ENCODE data around the gene LRRC27.
"Not testable (repeated sequence)": the region's sequence is repeated elsewhere in the genome, so short reads cannot be mapped to it uniquely, and the experiment has no call there.

LRRC27 gene

GRCh38 chr10:132316133-132316532 is 15.9 kb upstream of the LRRC27 start:
- no peak for DNase-seq

GRCh38 chr10:132317477-132317876 is 14.5 kb upstream of the LRRC27 start:
- not testable (repeated sequence) for DNase-seq

- DNase-seq, result peak; percentile 46
These were observed 11.9 kb upstream of the LRRC27 start for GRCh38 chr10:132319853-132320653.

- DNase-seq, result no peak
These were observed 11.1 kb upstream of the LRRC27 start for GRCh38 chr10:132320654-132321469.

- no peak for DNase-seq
These were observed 10.3 kb upstream of the LRRC27 start for GRCh38 chr10:132321726-132322125.

GRCh38 chr10:132322586-132323048 is 9.4 kb upstream of the LRRC27 start:
- no peak for DNase-seq

GRCh38 chr10:132324186-132324585 is 7.8 kb upstream of the LRRC27 start:
- no peak for DNase-seq

GRCh38 chr10:132326344-132326889 is 5.6 kb upstream of the LRRC27 start:
- no peak for DNase-seq

- DNase-seq, result no peak
These were observed 5.1 kb upstream of the LRRC27 start for GRCh38 chr10:132326925-132327324.

- DNase-seq, result no peak
These were observed 3.9 kb upstream of the LRRC27 start for GRCh38 chr10:132328106-132328505.

- no peak for DNase-seq
These were observed 3.3 kb upstream of the LRRC27 start for GRCh38 chr10:132328738-132329137.

GRCh38 chr10:132329565-132330485 is 2.2 kb upstream of the LRRC27 start:
- DNase-seq, result peak; percentile 25

GRCh38 chr10:132330486-132330833 is 1.5 kb upstream of the LRRC27 start:
- no peak for DNase-seq

GRCh38 chr10:132332433-132332754 is 401 bp downstream of the LRRC27 start:
- no peak for DNase-seq

- no peak for DNase-seq
These were observed 1.4 kb downstream of the LRRC27 start for GRCh38 chr10:132333386-132333785.

- no peak for DNase-seq
These were observed 2.7 kb downstream of the LRRC27 start for GRCh38 chr10:132334631-132335188.

- no peak for DNase-seq
These were observed 3.4 kb downstream of the LRRC27 start for GRCh38 chr10:132335189-132336063.

GRCh38 chr10:132336064-132336746 is 4.2 kb downstream of the LRRC27 start:
- no peak for DNase-seq

GRCh38 chr10:132336919-132337407 is 5.0 kb downstream of the LRRC27 start:
- no peak for DNase-seq

GRCh38 chr10:132337854-132338253 is 5.9 kb downstream of the LRRC27 start:
- not testable (repeated sequence) for DNase-seq

- DNase-seq, result no peak
These were observed 6.9 kb downstream of the LRRC27 start for GRCh38 chr10:132338876-132339275.
